ENCODE data around the gene GRB14.
A peak's percentile ranks its signal among the peaks of the same experiment; 100 is the strongest.

GRB14 gene

GRCh38 chr2:164620873-164621763, at the start of gene GRB14:
Gene GRB14, minus strand, starts transcription at chr2:164621482. Its CDS starts 173 bp downstream, at chr2:164621309.
- no peaks in the 10 kb centered on the region for H3K27me3 ChIP-seq (replicated peaks)
- TF ChIP-seq, protein P1, sequence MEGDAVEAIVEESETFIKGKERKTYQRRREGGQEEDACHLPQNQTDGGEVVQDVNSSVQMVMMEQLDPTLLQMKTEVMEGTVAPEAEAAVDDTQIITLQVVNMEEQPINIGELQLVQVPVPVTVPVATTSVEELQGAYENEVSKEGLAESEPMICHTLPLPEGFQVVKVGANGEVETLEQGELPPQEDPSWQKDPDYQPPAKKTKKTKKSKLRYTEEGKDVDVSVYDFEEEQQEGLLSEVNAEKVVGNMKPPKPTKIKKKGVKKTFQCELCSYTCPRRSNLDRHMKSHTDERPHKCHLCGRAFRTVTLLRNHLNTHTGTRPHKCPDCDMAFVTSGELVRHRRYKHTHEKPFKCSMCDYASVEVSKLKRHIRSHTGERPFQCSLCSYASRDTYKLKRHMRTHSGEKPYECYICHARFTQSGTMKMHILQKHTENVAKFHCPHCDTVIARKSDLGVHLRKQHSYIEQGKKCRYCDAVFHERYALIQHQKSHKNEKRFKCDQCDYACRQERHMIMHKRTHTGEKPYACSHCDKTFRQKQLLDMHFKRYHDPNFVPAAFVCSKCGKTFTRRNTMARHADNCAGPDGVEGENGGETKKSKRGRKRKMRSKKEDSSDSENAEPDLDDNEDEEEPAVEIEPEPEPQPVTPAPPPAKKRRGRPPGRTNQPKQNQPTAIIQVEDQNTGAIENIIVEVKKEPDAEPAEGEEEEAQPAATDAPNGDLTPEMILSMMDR (IDR thresholded peaks at IDR 0.05; ENCODE audit: low read depth, low read length, missing control alignments), result peak; percentile 17
- in situ Hi-C loops (cut with HindIII; ENCODE audit: low pct_ligation_motif_present, low sequenced_read_pairs), result no loop called here
- H3K36me3 ChIP-seq (replicated peaks), result no peaks in the 10 kb centered on the region
- H3K4me3 ChIP-seq (ENCODE audit: low read depth, low read length), result peak within 1 kb of the TSS; percentile 69
- no peak within 1 kb of the TSS for H3K27ac ChIP-seq
- peak; percentile 33 for DNase-seq

GRCh38 chr2:164669291-164669690, 48.0 kb upstream of the GRB14 start:
- DNase-seq, result no peak
- Histone ChIP-seq H3K4me3 (ENCODE audit: low read depth, low read length) (no peak overlapping the region), H3K27me3 (replicated peaks) (no peaks in the 10 kb centered on the region), H3K27ac (no peak overlapping the region), H3K36me3 (replicated peaks) (no peaks in the 10 kb centered on the region)
- in situ Hi-C loops (cut with HindIII; ENCODE audit: low pct_ligation_motif_present, low sequenced_read_pairs), result no loop called here
- TF ChIP-seq, protein P1 (IDR thresholded peaks at IDR 0.05; ENCODE audit: low read depth, low read length, missing control alignments), result no peak

DNA sequence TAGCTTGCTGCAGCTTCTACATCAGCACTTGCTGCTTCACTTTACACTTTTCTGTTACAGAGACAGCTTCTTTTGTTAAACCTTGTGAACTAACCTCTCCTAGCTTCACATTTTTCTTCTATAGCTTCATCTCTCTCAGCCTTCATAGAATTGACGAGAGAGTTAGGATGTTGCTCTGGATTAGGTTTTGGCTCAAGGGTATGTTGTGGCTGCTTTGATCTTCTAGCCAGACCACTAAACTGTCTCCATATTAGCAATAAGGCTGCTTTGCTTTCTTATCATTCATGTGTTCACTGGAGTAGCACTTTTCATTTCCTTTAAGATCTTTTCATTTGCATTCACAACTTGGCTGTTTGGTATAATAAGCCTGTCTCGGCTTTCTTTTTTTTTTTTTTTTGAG, 46.3 kb upstream of the GRB14 start:
- TF ChIP-seq, protein P1 (IDR thresholded peaks at IDR 0.05; ENCODE audit: low read depth, low read length, missing control alignments), result no peak
- in situ Hi-C loops (cut with HindIII; ENCODE audit: low pct_ligation_motif_present, low sequenced_read_pairs), result no loop called here

GRCh38 chr2:164664070-164664469, 42.8 kb upstream of the GRB14 start:
- Histone ChIP-seq H3K27me3 (replicated peaks) (no peaks in the 10 kb centered on the region), H3K27ac (no peak overlapping the region), H3K36me3 (replicated peaks) (no peaks in the 10 kb centered on the region), H3K4me3 (ENCODE audit: low read depth, low read length) (no peak overlapping the region)
- in situ Hi-C loops (cut with HindIII; ENCODE audit: low pct_ligation_motif_present, low sequenced_read_pairs), result no loop called here
- TF ChIP-seq, protein P1 (IDR thresholded peaks at IDR 0.05; ENCODE audit: low read depth, low read length, missing control alignments), result no peak
- no peak for DNase-seq

More for the DNA sequence above, 46.3 kb upstream of the GRB14 start:
- Histone ChIP-seq H3K27ac (no peak overlapping the region), H3K36me3 (replicated peaks) (no peaks in the 10 kb centered on the region), H3K4me3 (ENCODE audit: low read depth, low read length) (no peak overlapping the region), H3K27me3 (replicated peaks) (no peaks in the 10 kb centered on the region)
- no peak for DNase-seq

- DNase-seq, result no peak
- Histone ChIP-seq H3K27ac (no peak overlapping the region), H3K36me3 (replicated peaks) (no peaks in the 10 kb centered on the region), H3K4me3 (ENCODE audit: low read depth, low read length) (no peak overlapping the region), H3K27me3 (replicated peaks) (no peaks in the 10 kb centered on the region)
- in situ Hi-C loops (cut with HindIII; ENCODE audit: low pct_ligation_motif_present, low sequenced_read_pairs), result no loop called here
- TF ChIP-seq, protein P1 (IDR thresholded peaks at IDR 0.05; ENCODE audit: low read depth, low read length, missing control alignments), result no peak
Observed at GRCh38 chr2:164662868-164663631, 41.8 kb upstream of the GRB14 start.

Measured in brain microvascular endothelial cell (primary cell).